Uterus (tissue), 2 donors: ENCODE measurements around the gene GPR132.

Experiments
- CTCF ChIP-seq, 4 experiments: fragments of 200-600 bp in 2 of 4; fragments of 450-650 bp in 2 of 4; sonication (generic) in 2 of 4; IDR thresholded peaks; one replicate each; pipeline ENCODE4 v1.5.1; 2016 to 2019; ENCODE audit warnings: antibody characterized with exemption in 4 of 4, mild to moderate bottlenecking in 2 of 4, moderate library complexity in 1 of 4
- POLR2A ChIP-seq, 2 donors: fragments of 450-650 bp; IDR thresholded peaks; one replicate each; pipeline ENCODE4 v1.6.1; 2016; ENCODE audit warnings: antibody characterized with exemption in 2 of 2, mild to moderate bottlenecking in 1 of 2, moderate library complexity in 1 of 2

- TF ChIP-seq POLR2A (IDR thresholded peaks at IDR 0.05) (no peak), CTCF (IDR thresholded peaks at IDR 0.05) (no peak)
Observed at GRCh38 chr14:105091054-105091516, 25.9 kb upstream of the GPR132 start.
